Measurements from ENCODE around the gene SAP30BP.

Gene SAP30BP

DNA sequence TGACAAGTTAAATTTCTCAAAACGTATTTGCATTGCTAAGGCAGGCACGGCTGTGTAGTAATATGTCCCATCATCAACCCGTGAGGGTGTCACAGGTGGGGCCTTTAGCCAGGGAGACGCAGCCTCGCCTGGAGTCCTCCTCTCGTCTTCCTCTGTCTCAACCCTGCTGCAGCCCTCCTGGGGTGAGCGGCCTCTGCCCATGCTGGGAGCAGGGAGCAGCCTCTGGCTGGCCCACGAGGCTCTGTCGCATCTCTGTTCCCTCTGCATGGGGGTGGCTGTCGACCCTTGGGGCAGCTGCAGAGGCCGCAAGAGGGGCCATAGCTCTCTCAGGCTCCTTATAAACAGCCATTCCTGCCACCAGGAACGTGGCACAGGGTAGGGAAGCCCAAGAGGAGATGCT is 34.7 kb upstream of the SAP30BP start:
- no peak for TF ChIP-seq FOXP2 (optimal IDR thresholded peaks at IDR 0.05; ENCODE audit: control extremely low read depth, extremely low read length, insufficient read depth)
- no peak for TF ChIP-seq POLR2AphosphoS5 (IDR thresholded peaks at IDR 0.05; ENCODE audit: borderline replicate concordance, low read depth, low read length)
- no peak for TF ChIP-seq EZH2 (IDR thresholded peaks at IDR 0.05)
- Histone ChIP-seq H3K27ac (no peak overlapping the region), H3K36me3 (ENCODE audit: insufficient read depth, low read length) (no peaks in the 10 kb centered on the region), H3K4me3 (no peak overlapping the region), H3K9me3 (ENCODE audit: low read depth, low read length) (no peaks in the 10 kb centered on the region), H3K9ac (ENCODE audit: insufficient read length) (no peak overlapping the region)
- DNase-seq (ENCODE audit: low read depth, low spot score), result no peak

DNA sequence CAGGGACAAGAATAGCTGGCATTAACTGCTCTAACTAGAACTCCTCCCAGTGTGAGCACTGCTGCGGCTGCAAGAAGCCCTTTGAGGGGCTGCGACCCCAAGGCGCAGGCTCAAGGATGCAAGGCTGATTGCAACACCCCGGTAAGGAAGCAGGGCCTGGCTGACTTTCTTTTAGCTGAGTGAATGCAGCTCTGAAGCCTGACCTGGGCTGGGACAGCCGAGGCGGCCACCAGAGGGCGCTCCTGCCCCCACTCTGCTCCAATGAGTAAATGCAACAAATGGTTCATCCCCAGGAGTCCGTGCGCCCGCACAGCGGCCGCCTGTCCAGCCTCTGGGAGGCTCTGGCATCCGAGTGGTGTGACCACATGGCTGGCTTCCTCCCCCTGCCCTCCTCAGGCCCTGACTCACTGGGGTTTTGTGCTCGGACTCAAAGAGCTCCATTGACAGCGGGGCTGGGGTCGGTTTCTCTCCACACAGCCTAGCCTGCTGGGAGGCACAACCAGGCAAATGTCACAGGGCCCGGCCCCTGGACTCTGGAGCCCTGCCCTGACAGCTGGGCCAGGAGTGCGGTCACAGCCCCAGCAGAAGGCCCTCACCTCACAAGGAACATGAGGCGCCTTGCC is 34.2 kb upstream of the SAP30BP start, which contains the start of gene SMIM5:
Gene SMIM5 (plus strand): TSS at position 572 of the 623 bp plus-strand sequence. CDS start 6,768 bp downstream, outside the sequence.
- no peak within 1 kb of the TSS for H3K27ac ChIP-seq
- TF ChIP-seq FOXP2 (optimal IDR thresholded peaks at IDR 0.05; ENCODE audit: control extremely low read depth, extremely low read length, insufficient read depth) (no peak), EZH2 (IDR thresholded peaks at IDR 0.05) (no peak), POLR2AphosphoS5 (IDR thresholded peaks at IDR 0.05; ENCODE audit: borderline replicate concordance, low read depth, low read length) (no peak)
- DNase-seq (ENCODE audit: low read depth, low spot score), result no peak
- H3K9me3 ChIP-seq (ENCODE audit: low read depth, low read length), result no peaks in the 10 kb centered on the region
- no peak within 1 kb of the TSS for H3K9ac ChIP-seq (ENCODE audit: insufficient read length)
- no peak within 1 kb of the TSS for H3K4me3 ChIP-seq
- no peaks in the 10 kb centered on the region for H3K36me3 ChIP-seq (ENCODE audit: insufficient read depth, low read length)

DNA sequence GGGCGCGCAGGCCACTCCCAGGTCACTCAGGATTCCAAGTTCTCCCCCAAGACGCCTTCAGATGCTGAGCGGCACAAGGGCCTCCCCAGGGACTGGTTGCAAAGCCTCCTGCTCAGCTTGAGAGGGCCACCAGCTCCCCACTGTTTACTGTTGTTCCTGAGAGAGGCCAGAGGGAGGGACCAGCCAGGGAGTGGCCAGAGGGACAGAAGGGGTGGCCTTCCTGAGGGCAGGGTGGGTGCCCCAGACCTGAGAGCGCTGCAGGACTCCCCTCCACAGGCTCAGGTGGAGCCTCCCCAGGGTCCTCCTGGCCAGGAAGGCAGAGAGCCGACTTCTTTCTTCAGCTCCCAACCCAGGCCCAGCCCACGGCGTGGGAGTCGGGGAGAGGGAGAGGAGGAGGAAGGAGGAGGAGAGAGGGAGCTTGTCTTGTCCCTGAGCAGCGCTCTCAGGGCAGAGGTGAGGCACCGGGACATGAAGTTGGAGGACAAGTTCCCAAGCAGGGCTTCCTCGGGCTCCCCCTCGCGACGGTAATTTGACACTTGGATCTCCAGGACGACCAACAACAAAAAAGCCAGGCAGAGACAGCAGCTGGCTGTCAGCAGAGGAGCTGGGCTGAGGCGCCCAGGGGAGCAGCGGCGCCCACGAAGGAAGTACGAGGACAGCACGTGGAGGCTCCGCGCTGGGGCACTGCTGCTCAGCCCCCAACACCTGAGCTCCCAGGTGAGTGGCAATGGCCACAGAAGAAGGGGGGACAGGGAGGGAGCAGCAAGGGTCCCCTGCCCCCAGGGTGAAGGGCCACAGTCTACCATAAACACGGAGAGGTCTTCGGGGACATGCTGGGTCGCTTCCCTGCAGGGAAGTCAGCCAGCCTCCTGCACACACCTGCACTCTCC is 33.4 kb upstream of the SAP30BP start:
- Histone ChIP-seq H3K9me3 (ENCODE audit: low read depth, low read length) (no peaks in the 10 kb centered on the region), H3K9ac (ENCODE audit: insufficient read length) (no peak overlapping the region), H3K36me3 (ENCODE audit: insufficient read depth, low read length) (no peaks in the 10 kb centered on the region), H3K27ac (no peak overlapping the region), H3K4me3 (no peak overlapping the region)
- TF ChIP-seq POLR2AphosphoS5 (IDR thresholded peaks at IDR 0.05; ENCODE audit: borderline replicate concordance, low read depth, low read length), result no peak
- TF ChIP-seq FOXP2 (optimal IDR thresholded peaks at IDR 0.05; ENCODE audit: control extremely low read depth, extremely low read length, insufficient read depth), result no peak
- DNase-seq (ENCODE audit: low read depth, low spot score), result no peak

DNA sequence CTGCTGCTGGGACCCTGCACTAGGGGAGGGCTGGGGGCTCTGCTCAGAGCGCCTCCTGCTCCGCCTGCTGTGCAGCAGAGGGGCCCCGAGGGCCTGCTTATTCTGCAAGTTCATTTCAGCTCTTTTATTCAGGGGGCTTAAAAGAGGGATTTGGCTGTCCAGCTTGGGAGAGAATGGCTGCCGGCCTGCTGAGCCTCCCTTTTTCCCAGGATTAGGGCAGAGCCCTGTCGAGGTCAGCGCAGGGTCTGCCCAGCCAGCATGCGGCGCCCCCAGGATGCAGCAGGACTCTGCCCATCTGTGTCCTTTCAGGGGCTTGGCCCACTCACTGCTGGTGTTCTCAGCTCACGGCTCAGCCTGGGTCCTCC is 32.8 kb upstream of the SAP30BP start:
- no peak overlapping the region for H3K9ac ChIP-seq (ENCODE audit: insufficient read length)
- H3K4me3 ChIP-seq, result no peak overlapping the region
- DNase-seq (ENCODE audit: low read depth, low spot score), result no peak
- no peak overlapping the region for H3K27ac ChIP-seq
- no peaks in the 10 kb centered on the region for H3K36me3 ChIP-seq (ENCODE audit: insufficient read depth, low read length)
- TF ChIP-seq FOXP2 (optimal IDR thresholded peaks at IDR 0.05; ENCODE audit: control extremely low read depth, extremely low read length, insufficient read depth) (no peak), EZH2 (IDR thresholded peaks at IDR 0.05) (no peak), POLR2AphosphoS5 (IDR thresholded peaks at IDR 0.05; ENCODE audit: borderline replicate concordance, low read depth, low read length) (no peak)
- H3K9me3 ChIP-seq (ENCODE audit: low read depth, low read length), result no peaks in the 10 kb centered on the region

DNA sequence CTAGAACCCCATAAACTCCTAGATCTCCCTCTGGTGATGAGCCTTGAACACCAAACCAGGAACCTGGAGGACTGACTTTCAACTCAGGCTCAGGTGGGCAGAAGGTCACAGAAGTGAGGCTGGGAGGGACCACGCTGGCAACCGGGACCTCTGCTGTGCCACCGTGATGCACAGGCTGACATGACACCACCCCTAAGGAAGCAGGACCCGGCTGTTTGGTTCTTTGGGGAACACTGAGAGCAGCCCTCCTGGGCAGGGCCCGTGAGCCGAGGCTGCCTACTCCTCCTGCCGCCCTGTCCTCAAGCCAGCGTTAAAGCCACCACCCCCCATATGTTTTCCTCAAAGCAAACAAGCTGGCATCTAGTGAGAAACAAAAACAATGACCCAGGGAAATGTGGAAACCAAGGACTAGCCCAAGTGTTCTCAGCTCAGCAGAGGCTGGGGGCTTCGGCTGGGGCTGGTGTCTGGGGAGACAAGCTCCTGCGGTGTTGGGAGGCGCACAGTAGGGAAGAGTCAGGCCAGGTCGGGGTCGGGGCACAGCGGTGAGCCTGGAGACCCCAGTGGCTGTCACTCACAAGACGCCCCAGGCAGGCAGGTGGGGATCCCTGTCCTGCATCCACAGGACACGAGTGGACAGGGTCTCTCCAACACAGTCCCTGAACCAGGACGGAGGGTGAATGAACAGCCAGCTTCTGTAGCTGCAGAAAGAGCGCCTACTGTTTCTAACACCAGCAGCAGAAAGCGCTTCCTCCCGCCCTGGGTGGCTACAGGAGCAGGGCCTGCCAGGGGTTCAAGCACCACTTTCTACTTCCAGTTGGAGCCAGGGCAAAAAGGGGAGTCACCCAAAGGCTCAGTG is 32.2 kb upstream of the SAP30BP start:
- no peak for DNase-seq (ENCODE audit: low read depth, low spot score)
- Histone ChIP-seq H3K9me3 (ENCODE audit: low read depth, low read length) (no peaks in the 10 kb centered on the region), H3K9ac (ENCODE audit: insufficient read length) (no peak overlapping the region), H3K27ac (no peak overlapping the region), H3K4me3 (no peak overlapping the region), H3K36me3 (ENCODE audit: insufficient read depth, low read length) (no peaks in the 10 kb centered on the region)
- TF ChIP-seq EZH2 (IDR thresholded peaks at IDR 0.05), result no peak
- no peak for TF ChIP-seq FOXP2 (optimal IDR thresholded peaks at IDR 0.05; ENCODE audit: control extremely low read depth, extremely low read length, insufficient read depth)
- TF ChIP-seq POLR2AphosphoS5 (IDR thresholded peaks at IDR 0.05; ENCODE audit: borderline replicate concordance, low read depth, low read length), result no peak

DNA sequence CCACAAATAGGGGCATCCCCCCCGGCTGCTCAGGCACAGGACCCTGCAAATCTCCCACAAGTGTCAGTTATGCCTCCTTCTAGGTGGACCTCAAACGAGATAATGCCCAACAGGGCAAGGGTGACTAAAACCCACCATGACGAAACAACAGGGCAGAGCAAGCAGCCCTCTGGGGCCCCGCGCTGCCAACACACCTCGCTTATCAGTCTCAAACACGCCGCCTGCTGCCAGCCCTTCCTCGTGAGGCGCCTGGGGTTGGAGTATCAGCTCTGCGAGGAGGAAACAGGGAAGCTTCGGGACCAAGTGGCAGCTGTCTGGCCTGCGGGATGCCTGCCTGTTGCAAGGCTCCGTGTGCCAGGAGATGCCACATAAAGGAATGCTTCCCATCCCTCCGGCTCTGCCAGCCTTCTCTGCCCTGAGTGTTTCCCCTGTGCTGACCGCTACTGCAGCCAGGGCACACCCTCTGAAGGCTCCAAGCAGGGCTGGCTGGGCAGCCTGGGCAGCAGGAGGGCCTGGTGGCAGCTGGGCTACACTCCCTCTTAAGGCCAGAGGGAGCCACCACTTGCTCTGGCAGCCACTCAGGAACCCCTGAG is 31.4 kb upstream of the SAP30BP start:
- no peak for TF ChIP-seq EZH2 (IDR thresholded peaks at IDR 0.05)
- no peak for TF ChIP-seq FOXP2 (optimal IDR thresholded peaks at IDR 0.05; ENCODE audit: control extremely low read depth, extremely low read length, insufficient read depth)
- TF ChIP-seq POLR2AphosphoS5 (IDR thresholded peaks at IDR 0.05; ENCODE audit: borderline replicate concordance, low read depth, low read length), result no peak
- Histone ChIP-seq H3K9me3 (ENCODE audit: low read depth, low read length) (no peaks in the 10 kb centered on the region), H3K9ac (ENCODE audit: insufficient read length) (no peak overlapping the region), H3K27ac (no peak overlapping the region), H3K36me3 (ENCODE audit: insufficient read depth, low read length) (no peaks in the 10 kb centered on the region), H3K4me3 (no peak overlapping the region)
- no peak for DNase-seq (ENCODE audit: low read depth, low spot score)

DNA sequence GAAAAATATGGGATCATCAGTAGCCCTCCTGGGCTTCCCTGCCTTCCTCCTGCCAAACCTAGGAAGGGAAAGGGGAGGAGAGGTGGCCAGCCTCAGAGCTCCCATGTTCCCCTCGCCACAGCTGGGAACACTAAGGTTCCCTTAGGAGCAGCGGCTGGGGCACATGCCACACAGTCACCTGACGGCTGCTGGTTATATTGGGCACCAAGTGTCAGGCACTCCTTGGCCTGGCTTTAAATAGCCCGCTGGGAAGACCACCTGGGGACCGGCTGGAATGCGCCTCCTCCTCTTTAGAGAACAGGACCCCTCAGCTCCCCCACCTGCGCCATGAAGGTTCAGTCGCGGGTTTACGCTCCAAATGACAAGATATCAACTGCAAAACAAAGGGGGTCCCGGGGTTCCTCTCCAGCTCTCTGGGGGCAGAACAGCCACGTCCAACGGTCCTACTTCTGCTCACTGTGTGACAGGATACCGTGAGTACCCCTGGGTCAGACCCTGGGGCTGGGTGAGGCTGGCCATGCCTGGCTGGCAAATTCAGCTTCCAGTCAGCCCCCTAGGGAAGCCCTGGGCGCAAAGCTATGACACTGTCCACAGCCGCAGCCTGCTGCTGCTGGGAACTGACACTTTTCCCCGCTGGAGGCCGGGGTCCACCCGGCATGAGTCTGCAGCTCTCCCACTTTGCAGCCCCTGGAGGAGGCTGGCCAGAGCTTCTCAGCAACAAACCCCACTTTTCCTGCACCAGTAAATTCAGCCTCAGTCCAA is 30.6 kb upstream of the SAP30BP start:
- Histone ChIP-seq H3K4me3 (no peak overlapping the region), H3K27ac (no peak overlapping the region), H3K9ac (ENCODE audit: insufficient read length) (no peak overlapping the region), H3K36me3 (ENCODE audit: insufficient read depth, low read length) (no peaks in the 10 kb centered on the region), H3K9me3 (ENCODE audit: low read depth, low read length) (no peaks in the 10 kb centered on the region)
- no peak for DNase-seq (ENCODE audit: low read depth, low spot score)
- TF ChIP-seq FOXP2 (optimal IDR thresholded peaks at IDR 0.05; ENCODE audit: control extremely low read depth, extremely low read length, insufficient read depth) (no peak), POLR2AphosphoS5 (IDR thresholded peaks at IDR 0.05; ENCODE audit: borderline replicate concordance, low read depth, low read length) (no peak), EZH2 (IDR thresholded peaks at IDR 0.05) (no peak)

All from SK-N-MC (cell line).